GM23338 (cell line): ENCODE measurements around the gene CCT5. TPM values are rescaled to one million over a fixed set of nuclear protein-coding genes. Genes with fewer than 3 reads are reported as not detected.

Experiments
- ATAC-seq: fragments of 200-7000 bp; cut with Tn5 transposase; 3 replicates; pipeline ENCODE4 v1.9.1; 2020
- DNase-seq: peaks from one replicate; pipeline ENCODE4 v3.0.0-alpha.2; 2015; ENCODE audit warnings: low spot score
- H2AFZ ChIP-seq: fragments of 200-600 bp; sonication (generic); 2 replicates; pipeline ENCODE4 v1.8.0; 2016; ENCODE audit warnings: antibody characterized with exemption, mild to moderate bottlenecking, moderate library complexity
- H3F3A ChIP-seq: fragments of 200-600 bp; sonication (generic); replicated peaks from 2 replicates; pipeline ENCODE4 v1.8.0; 2017; ENCODE audit warnings: antibody characterized with exemption, mixed run types, low read depth
- H3K27ac ChIP-seq: fragments of 200-600 bp; sonication (generic); 2 replicates; pipeline ENCODE4 v1.6.1; 2016; ENCODE audit warnings: low read depth
- H3K27me3 ChIP-seq: fragments of 200-600 bp; sonication (generic); 2 replicates; pipeline ENCODE4 v1.8.0; 2016; ENCODE audit warnings: mild to moderate bottlenecking, mixed run types, moderate library complexity; ENCODE audit not compliant: insufficient read depth
- H3K36me3 ChIP-seq: fragments of 200-600 bp; sonication (generic); 2 replicates; pipeline ENCODE4 v1.8.0; 2016; ENCODE audit warnings: mild to moderate bottlenecking; ENCODE audit not compliant: insufficient read depth
- H3K4me1 ChIP-seq: fragments of 200-600 bp; sonication (generic); 2 replicates; pipeline ENCODE4 v1.8.0; 2016; ENCODE audit warnings: mild to moderate bottlenecking, moderate library complexity; ENCODE audit not compliant: insufficient read depth
- H3K4me2 ChIP-seq: fragments of 200-600 bp; sonication (generic); 2 replicates; pipeline ENCODE4 v1.7.1; 2017; ENCODE audit warnings: mixed run types
- H3K4me3 ChIP-seq: fragments of 200-600 bp; sonication (generic); 2 replicates; pipeline ENCODE4 v1.6.1; 2016; ENCODE audit warnings: mixed run types
- H3K79me2 ChIP-seq: fragments of 200-600 bp; sonication (generic); replicated peaks from 2 replicates; pipeline ENCODE4 v1.8.0; 2017; ENCODE audit warnings: mild to moderate bottlenecking; ENCODE audit not compliant: insufficient read depth
- H3K9me2 ChIP-seq: fragments of 200-600 bp; sonication (generic); 2 replicates; pipeline ENCODE4 v1.8.0; 2017; ENCODE audit not compliant: insufficient read depth
- H4K20me1 ChIP-seq: fragments of 200-600 bp; sonication (generic); replicated peaks from 2 replicates; pipeline ENCODE4 v1.8.0; 2017; ENCODE audit warnings: mild to moderate bottlenecking; ENCODE audit not compliant: insufficient read depth
- H3K27ac Mint-ChIP-seq: 2 replicates; pipeline ENCODE4 v1.8.0; 2020; ENCODE audit warnings: inconsistent platforms, mild to moderate bottlenecking, moderate library complexity, mixed read lengths
- H3K27me3 Mint-ChIP-seq: 3 replicates; pipeline ENCODE4 v1.8.0; 2022; ENCODE audit warnings: low read depth, mild to moderate bottlenecking, moderate library complexity, mixed read lengths, inconsistent platforms; ENCODE audit not compliant: insufficient read depth, poor library complexity
- H3K36me3 Mint-ChIP-seq: 3 replicates; pipeline ENCODE4 v1.8.0; 2021; ENCODE audit warnings: low read depth, mild to moderate bottlenecking, inconsistent platforms, moderate library complexity, mixed read lengths
- H3K4me1 Mint-ChIP-seq: 3 replicates; pipeline ENCODE4 v1.8.0; 2020; ENCODE audit warnings: mild to moderate bottlenecking, inconsistent platforms, mixed read lengths
- H3K4me3 Mint-ChIP-seq: 3 replicates; pipeline ENCODE4 v1.8.0; 2021; ENCODE audit warnings: moderate library complexity, mild to moderate bottlenecking, inconsistent platforms, mixed read lengths
- H3K9me3 Mint-ChIP-seq: 3 replicates; pipeline ENCODE4 v1.8.0; 2020; ENCODE audit warnings: moderate library complexity, mild to moderate bottlenecking, inconsistent platforms, mixed read lengths
- EZH2 ChIP-seq: fragments of 200-600 bp; sonication (generic); IDR thresholded peaks from one replicate; pipeline ENCODE4 v1.8.0; 2017; ENCODE audit warnings: antibody characterized with exemption, mild to moderate bottlenecking, low read depth; ENCODE audit not compliant: unreplicated experiment
- NANOG ChIP-seq: IDR thresholded peaks from 2 replicates; pipeline ENCODE4 v1.6.1; 2016; ENCODE audit warnings: antibody characterized with exemption, borderline replicate concordance
- POLR2AphosphoS5 ChIP-seq: IDR thresholded peaks from 2 replicates; pipeline ENCODE4 v1.6.1; 2016; ENCODE audit warnings: antibody characterized with exemption, low read depth
- ZNF462 ChIP-seq: fragments of 250-450 bp; sonication (Bioruptor Pico); IDR thresholded peaks from 2 replicates; pipeline ENCODE4 v1.5.0; 2020; ENCODE audit warnings: mild to moderate bottlenecking, moderate library complexity
- polyA plus RNA-seq: library from polyadenylated mRNA; unstranded; fragments of >200 nt; fragmentation: Nextera tagmentation; extraction: Ambion mirVana; gene quantifications from 2 replicates; pipeline ENCODE4 v1.2.1, GENCODE V29; 2016
- total RNA-seq: library from RNA; depleted of rRNA; stranded (reverse); fragments of >200 nt; shearing (Covaris generic); gene quantifications from 2 replicates; pipeline ENCODE4 v1.2.3, GENCODE V29; 2014

Gene CCT5
- total and polyA plus RNA-seq, 2 experiments from 2014 or later, result 576 to 661 TPM

GRCh38 chr5:10250806-10251276 is 761 bp downstream of the CCT5 start:
- H3K36me3 ChIP-seq, result peaks cover 26% of the 10 kb centered on the region
- ATAC-seq (peak; percentile 11), DNase-seq (no peak)
- H3K27me3 ChIP-seq, result no peaks in the 10 kb centered on the region
- H3K9me2 ChIP-seq, result no peaks in the 10 kb centered on the region
- peak overlapping the region; percentile 100 for H3K4me3 ChIP-seq
- Mint-ChIP-seq H3K27me3 (peaks cover 6% of the 10 kb centered on the region), H3K4me3 (peak overlapping the region; percentile 99), H3K36me3 (peaks cover 52% of the 10 kb centered on the region), H3K27ac (peak overlapping the region; percentile 94), H3K9me3 (no peaks in the 10 kb centered on the region; the same call in 2 of the 3 replicates), H3K4me1 (peaks cover 26% of the 10 kb centered on the region)
- no peak for TF ChIP-seq ZNF462 (CRISPR knock-in tag)
- peaks cover 49% of the 10 kb centered on the region for H4K20me1 ChIP-seq
- H2AFZ ChIP-seq, result peak overlapping the region; percentile 57; the same call in 1 of the 2 replicates
- peaks cover 9% of the 10 kb centered on the region; the same call in 1 of the 2 replicates for H3F3A ChIP-seq
- peaks cover 17% of the 10 kb centered on the region for H3K4me1 ChIP-seq
- peaks cover 90% of the 10 kb centered on the region for H3K79me2 ChIP-seq
- H3K27ac ChIP-seq, result peak overlapping the region; percentile 75
- peak overlapping the region; percentile 100 for H3K4me2 ChIP-seq

GRCh38 chr5:10251405-10251804 is 1.3 kb downstream of the CCT5 start:
- Histone ChIP-seq H3K36me3 (peaks cover 32% of the 10 kb centered on the region), H3K27me3 (no peaks in the 10 kb centered on the region), H3K27ac (0 out of 2 replicates have a peak overlapping the region, but pooled peaks have one; percentile 75), H3K4me2 (peak overlapping the region; percentile 100), H4K20me1 (peaks cover 50% of the 10 kb centered on the region), H3K79me2 (peaks cover 90% of the 10 kb centered on the region), H3K9me2 (no peaks in the 10 kb centered on the region), H2AFZ (no peak overlapping the region), H3F3A (peaks cover 9% of the 10 kb centered on the region; the same call in 1 of the 2 replicates), H3K4me1 (peaks cover 17% of the 10 kb centered on the region), H3K4me3 (peak overlapping the region; percentile 100)
- H3K36me3 Mint-ChIP-seq, result peaks cover 57% of the 10 kb centered on the region
- H3K4me3 Mint-ChIP-seq, result peak overlapping the region; percentile 99
- no peak for DNase-seq
- H3K4me1 Mint-ChIP-seq, result peaks cover 26% of the 10 kb centered on the region
- no peak for ATAC-seq
- H3K9me3 Mint-ChIP-seq, result no peaks in the 10 kb centered on the region; the same call in 2 of the 3 replicates
- peak overlapping the region; percentile 94 for H3K27ac Mint-ChIP-seq
- peaks cover 7% of the 10 kb centered on the region for H3K27me3 Mint-ChIP-seq
- TF ChIP-seq ZNF462 (CRISPR knock-in tag) (no peak), POLR2AphosphoS5 (no peak), NANOG (no peak), EZH2 (no peak)
